ENCODE results near the gene ANXA4. TPM values are rescaled to one million over a fixed set of nuclear protein-coding genes. Genes with fewer than 3 reads are reported as not detected.

Gene ANXA4
- total RNA-seq, 1 experiment from 2014 or later = 92.0 TPM

DNA sequence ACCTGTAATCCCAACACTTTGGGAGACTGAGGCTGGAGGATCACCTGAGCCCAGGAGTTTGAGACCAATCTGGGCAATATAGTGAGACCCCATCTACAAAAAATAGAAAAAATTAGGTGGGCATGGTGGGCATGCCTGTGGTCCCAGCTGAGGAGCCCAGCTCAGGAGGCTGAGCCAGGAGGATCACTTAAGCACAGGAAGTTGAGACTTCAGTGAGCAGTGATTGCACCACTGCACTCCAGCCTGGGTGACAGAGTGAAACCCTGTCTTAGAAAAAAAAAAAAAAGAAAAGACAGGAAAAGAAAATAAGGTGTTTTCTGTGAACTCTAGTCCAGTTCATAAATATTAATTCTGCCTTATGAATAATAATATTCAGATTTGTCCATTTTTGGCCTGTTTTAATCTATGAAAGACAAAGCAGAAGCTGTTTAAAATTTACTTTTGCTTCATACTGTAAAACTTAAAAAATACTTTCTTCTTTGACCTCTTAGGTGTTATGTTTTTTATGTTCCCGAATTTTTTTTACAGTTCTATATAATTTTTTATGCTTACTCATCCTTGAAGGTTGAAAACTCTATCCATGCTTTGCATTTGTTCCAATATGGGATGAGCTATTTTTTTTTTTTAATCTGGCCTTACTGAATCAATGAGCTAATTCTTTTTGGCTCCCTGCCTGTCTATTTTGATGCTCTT, 8.4 kb upstream of the ANXA4 start:
- H3K4me1 Mint-ChIP-seq (ENCODE audit: low read depth, unreplicated experiment) = peaks cover 27% of the 10 kb centered on the region
- ChIA-PET POLR2A (interaction anchor here (0.6 to 1.4 kb wide), 3 partner anchors 9 to 98 kb away, joined by 3 read pairs; no protein-coding TSS in a partner anchor), CTCF (interaction anchor here (1.3 to 3.3 kb wide), 2 partner anchors 9 to 83 kb away, joined by 4 to 31 read pairs; no protein-coding TSS in a partner anchor)
- no TSS peak for BruUV-seq (replicated peaks)
- DNase-seq = no peak
- no peaks in the 10 kb centered on the region for H3K36me3 ChIP-seq (ENCODE audit: control insufficient read depth, insufficient read depth, low read length)
- H3K9me3 Mint-ChIP-seq (ENCODE audit: unreplicated experiment) = no peaks in the 10 kb centered on the region
- H3K9me3 ChIP-seq = no peaks in the 10 kb centered on the region
- H3K27me3 ChIP-seq (replicated peaks; ENCODE audit: control insufficient read depth, insufficient read depth, low read length) = no peaks in the 10 kb centered on the region
- intact Hi-C loops (cut with micrococcal nuclease; ENCODE audit: unreplicated experiment) = loop anchor here (1.0 to 2.0 kb wide), 2 partner anchors 48 to 409 kb away; no protein-coding TSS in a partner anchor
- TF ChIP-seq, protein P1, sequence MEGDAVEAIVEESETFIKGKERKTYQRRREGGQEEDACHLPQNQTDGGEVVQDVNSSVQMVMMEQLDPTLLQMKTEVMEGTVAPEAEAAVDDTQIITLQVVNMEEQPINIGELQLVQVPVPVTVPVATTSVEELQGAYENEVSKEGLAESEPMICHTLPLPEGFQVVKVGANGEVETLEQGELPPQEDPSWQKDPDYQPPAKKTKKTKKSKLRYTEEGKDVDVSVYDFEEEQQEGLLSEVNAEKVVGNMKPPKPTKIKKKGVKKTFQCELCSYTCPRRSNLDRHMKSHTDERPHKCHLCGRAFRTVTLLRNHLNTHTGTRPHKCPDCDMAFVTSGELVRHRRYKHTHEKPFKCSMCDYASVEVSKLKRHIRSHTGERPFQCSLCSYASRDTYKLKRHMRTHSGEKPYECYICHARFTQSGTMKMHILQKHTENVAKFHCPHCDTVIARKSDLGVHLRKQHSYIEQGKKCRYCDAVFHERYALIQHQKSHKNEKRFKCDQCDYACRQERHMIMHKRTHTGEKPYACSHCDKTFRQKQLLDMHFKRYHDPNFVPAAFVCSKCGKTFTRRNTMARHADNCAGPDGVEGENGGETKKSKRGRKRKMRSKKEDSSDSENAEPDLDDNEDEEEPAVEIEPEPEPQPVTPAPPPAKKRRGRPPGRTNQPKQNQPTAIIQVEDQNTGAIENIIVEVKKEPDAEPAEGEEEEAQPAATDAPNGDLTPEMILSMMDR (IDR thresholded peaks at IDR 0.05; ENCODE audit: insufficient read depth in 1 of 2, low read depth in 1 of 2, low read length in 1 of 2, severe bottlenecking in 1 of 2, unreplicated experiment in 1 of 2) = no peak
- H3K4me3 Mint-ChIP-seq (ENCODE audit: unreplicated experiment) = no peak overlapping the region
- peak overlapping the region; percentile 81 for H3K27ac Mint-ChIP-seq (ENCODE audit: unreplicated experiment)
- no peaks in the 10 kb centered on the region for H3K36me3 Mint-ChIP-seq (ENCODE audit: insufficient read depth, unreplicated experiment)
- no peak overlapping the region for H3K4me3 ChIP-seq (ENCODE audit: low read depth, low read length)
- peaks cover 23% of the 10 kb centered on the region for H3K4me1 ChIP-seq
- no peaks in the 10 kb centered on the region for H3K27me3 Mint-ChIP-seq (ENCODE audit: insufficient read depth, unreplicated experiment)

DNA sequence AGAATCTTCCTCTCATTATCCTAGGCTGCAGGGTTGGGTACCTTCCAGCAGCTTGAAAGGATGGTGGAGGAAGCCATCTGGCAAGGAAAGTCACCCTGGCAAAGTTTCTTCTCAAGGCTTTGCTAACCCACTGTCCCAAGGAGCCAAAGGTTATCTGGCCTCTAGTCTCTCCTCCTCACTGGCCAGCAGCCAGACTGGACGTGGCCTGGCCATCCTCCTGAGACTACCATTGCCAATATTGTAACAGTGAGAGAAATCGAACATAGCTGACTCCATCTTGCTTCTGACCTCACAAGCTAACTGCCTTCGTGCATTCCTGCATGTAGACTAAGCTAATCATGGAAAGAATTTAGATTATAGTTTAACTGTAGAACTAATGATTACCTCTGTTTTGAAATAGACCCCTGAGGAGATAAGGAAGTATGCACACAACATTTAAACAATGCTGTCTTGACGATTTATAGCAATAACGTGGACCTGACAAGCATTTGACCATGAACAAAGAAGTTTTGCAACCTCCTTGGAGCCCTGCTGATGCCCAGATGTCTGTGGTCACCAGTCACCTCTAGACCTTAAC, 7.8 kb upstream of the ANXA4 start:
- Histone ChIP-seq H3K36me3 (ENCODE audit: control insufficient read depth, insufficient read depth, low read length) (no peaks in the 10 kb centered on the region), H3K4me1 (peaks cover 23% of the 10 kb centered on the region), H3K27me3 (replicated peaks; ENCODE audit: control insufficient read depth, insufficient read depth, low read length) (no peaks in the 10 kb centered on the region), H3K4me3 (ENCODE audit: low read depth, low read length) (no peak overlapping the region), H3K9me3 (no peaks in the 10 kb centered on the region)
- TF ChIP-seq, protein P1 (IDR thresholded peaks at IDR 0.05; ENCODE audit: insufficient read depth in 1 of 2, low read depth in 1 of 2, low read length in 1 of 2, severe bottlenecking in 1 of 2, unreplicated experiment in 1 of 2) = no peak
- Mint-ChIP-seq H3K4me3 (ENCODE audit: unreplicated experiment) (no peak overlapping the region), H3K27me3 (ENCODE audit: insufficient read depth, unreplicated experiment) (no peaks in the 10 kb centered on the region), H3K9me3 (ENCODE audit: unreplicated experiment) (no peaks in the 10 kb centered on the region), H3K4me1 (ENCODE audit: low read depth, unreplicated experiment) (peaks cover 23% of the 10 kb centered on the region), H3K27ac (ENCODE audit: unreplicated experiment) (peak overlapping the region; percentile 81), H3K36me3 (ENCODE audit: insufficient read depth, unreplicated experiment) (no peaks in the 10 kb centered on the region)
- peak; percentile 61 to 77 for DNase-seq
- BruUV-seq (replicated peaks) = no TSS peak
- intact Hi-C loops (cut with micrococcal nuclease; ENCODE audit: unreplicated experiment) = loop anchor here (1.0 to 2.0 kb wide), 2 partner anchors 47 to 409 kb away; no protein-coding TSS in a partner anchor
- ChIA-PET CTCF (interaction anchor here (1.3 to 3.3 kb wide), 2 partner anchors 10 to 83 kb away, joined by 4 to 31 read pairs; no protein-coding TSS in a partner anchor), POLR2A (interaction anchor here (0.6 to 1.4 kb wide), 3 partner anchors 9 to 98 kb away, joined by 3 read pairs; no protein-coding TSS in a partner anchor)

DNA sequence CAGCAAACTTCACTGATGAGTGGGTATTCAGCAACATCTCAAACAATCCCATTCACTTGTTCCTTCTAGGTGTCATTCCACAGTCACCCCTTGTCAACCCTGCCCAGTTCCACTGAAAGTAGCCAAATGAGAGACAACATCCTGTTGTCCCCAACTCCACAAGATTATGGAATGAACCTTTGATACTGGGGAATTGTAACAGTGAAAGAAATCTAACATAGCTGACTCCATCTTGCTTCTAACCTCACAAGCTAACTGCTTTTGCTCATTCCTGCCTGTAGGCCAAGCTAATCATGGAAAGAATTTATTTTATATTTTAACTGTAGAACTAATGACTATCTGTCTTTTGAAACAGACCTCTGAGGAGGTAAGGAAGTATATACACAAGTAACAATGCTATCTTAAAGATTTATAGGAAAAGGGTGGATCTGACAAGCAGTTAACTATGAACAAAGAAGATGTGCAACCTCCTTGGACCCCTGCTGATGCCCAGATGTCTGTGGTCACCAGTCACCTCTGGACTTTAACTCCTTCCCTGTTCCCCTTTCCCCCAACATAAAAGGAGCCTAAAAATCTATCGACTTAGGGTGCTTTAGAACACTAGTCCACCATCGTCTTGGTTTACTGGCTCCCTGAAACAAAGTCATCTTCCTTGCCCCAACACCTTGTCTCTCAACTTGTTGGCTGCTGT, 6.9 kb upstream of the ANXA4 start:
- Mint-ChIP-seq H3K4me3 (ENCODE audit: unreplicated experiment) (no peak overlapping the region), H3K9me3 (ENCODE audit: unreplicated experiment) (no peaks in the 10 kb centered on the region), H3K27ac (ENCODE audit: unreplicated experiment) (peak overlapping the region; percentile 81), H3K36me3 (ENCODE audit: insufficient read depth, unreplicated experiment) (no peaks in the 10 kb centered on the region), H3K4me1 (ENCODE audit: low read depth, unreplicated experiment) (peaks cover 25% of the 10 kb centered on the region), H3K27me3 (ENCODE audit: insufficient read depth, unreplicated experiment) (no peaks in the 10 kb centered on the region)
- TF ChIP-seq, protein P1 (IDR thresholded peaks at IDR 0.05; ENCODE audit: insufficient read depth in 1 of 2, low read depth in 1 of 2, low read length in 1 of 2, severe bottlenecking in 1 of 2, unreplicated experiment in 1 of 2) = no peak
- intact Hi-C loops (cut with micrococcal nuclease; ENCODE audit: unreplicated experiment) = loop anchor here (1.0 to 2.0 kb wide), 2 partner anchors 46 to 408 kb away; no protein-coding TSS in a partner anchor
- H3K4me3 ChIP-seq (ENCODE audit: low read depth, low read length) = no peak overlapping the region
- no TSS peak for BruUV-seq (replicated peaks)
- ChIA-PET CTCF (interaction anchor here (3.3 kb wide), 1 partner anchor 11 kb away, joined by 31 read pairs; no protein-coding TSS in a partner anchor), POLR2A (interaction anchor here (1.4 kb wide), 1 partner anchor 64 kb away, joined by 3 read pairs; no protein-coding TSS in a partner anchor)
- no peaks in the 10 kb centered on the region for H3K27me3 ChIP-seq (replicated peaks; ENCODE audit: control insufficient read depth, insufficient read depth, low read length)
- H3K9me3 ChIP-seq = no peaks in the 10 kb centered on the region
- no peaks in the 10 kb centered on the region for H3K36me3 ChIP-seq (ENCODE audit: control insufficient read depth, insufficient read depth, low read length)
- peaks cover 25% of the 10 kb centered on the region for H3K4me1 ChIP-seq
- no peak for DNase-seq
